ENCODE data around the gene CXorf49.
"Not testable (repeated sequence)": the region's sequence is repeated elsewhere in the genome, so short reads cannot be mapped to it uniquely, and the experiment has no call there.

Gene CXorf49

GRCh38 chrX:71718185-71718584 lies at the start of gene CXorf49:
TSS of gene CXorf49 (minus strand) at chrX:71718285. CDS start at chrX:71718151, 134 bp downstream.
- DNase-seq (ENCODE audit: low read depth), result not testable (repeated sequence)

DNA sequence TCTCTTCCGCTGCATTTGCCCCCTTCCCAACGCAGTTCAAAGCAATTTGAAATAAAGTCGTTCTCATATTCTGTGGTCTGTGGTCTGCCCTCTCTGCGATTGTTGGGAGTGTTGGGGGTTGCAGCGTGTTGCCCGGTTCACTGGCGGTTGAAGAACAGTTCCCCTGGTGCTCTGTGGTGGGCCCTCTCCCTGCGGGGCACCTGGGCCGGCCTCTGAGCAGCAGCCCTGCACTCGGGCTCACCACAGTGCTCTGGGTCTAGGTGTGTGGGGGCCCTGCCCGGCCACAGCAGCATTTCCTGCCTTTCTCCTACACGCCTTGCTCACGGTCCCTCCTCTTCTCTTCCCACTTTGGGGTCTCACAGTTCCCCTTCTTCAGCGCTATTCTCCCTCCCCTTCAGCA lies 49.0 kb upstream of the CXorf49 start:
- DNase-seq (ENCODE audit: low read depth); H3K4me3 ChIP-seq (ENCODE audit: low read depth, low read length): not testable (repeated sequence)

More at GRCh38 chrX:71718185-71718584, at the start of gene CXorf49:
- not testable (repeated sequence) for H3K4me3 ChIP-seq (ENCODE audit: low read depth, low read length)

DNA sequence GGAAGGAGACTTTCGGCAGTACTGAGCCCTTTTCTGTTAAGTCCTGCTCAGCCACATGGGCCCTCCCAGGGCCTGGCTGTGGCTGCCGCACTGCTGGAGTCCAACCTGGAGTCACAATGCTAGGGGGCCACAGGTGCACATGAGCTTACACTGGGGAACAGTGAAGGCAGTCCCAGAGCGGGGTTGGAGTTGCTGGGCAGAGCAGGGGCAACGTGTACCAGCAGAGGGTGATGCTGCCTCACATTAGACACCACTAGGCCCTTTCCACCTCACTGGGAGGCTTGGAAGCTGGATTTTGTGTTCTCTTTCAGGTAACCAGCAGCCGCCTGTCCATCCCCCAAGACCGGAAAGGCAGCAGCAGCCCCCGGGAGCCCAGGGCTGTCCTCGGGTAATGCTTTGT lies 47.5 kb upstream of the CXorf49 start:
- not testable (repeated sequence) for H3K4me3 ChIP-seq (ENCODE audit: low read depth, low read length); DNase-seq (ENCODE audit: low read depth)

GRCh38 chrX:71764832-71765231 lies 46.7 kb upstream of the CXorf49 start:
- not testable (repeated sequence) for DNase-seq (ENCODE audit: low read depth); H3K4me3 ChIP-seq (ENCODE audit: low read depth, low read length)

DNA sequence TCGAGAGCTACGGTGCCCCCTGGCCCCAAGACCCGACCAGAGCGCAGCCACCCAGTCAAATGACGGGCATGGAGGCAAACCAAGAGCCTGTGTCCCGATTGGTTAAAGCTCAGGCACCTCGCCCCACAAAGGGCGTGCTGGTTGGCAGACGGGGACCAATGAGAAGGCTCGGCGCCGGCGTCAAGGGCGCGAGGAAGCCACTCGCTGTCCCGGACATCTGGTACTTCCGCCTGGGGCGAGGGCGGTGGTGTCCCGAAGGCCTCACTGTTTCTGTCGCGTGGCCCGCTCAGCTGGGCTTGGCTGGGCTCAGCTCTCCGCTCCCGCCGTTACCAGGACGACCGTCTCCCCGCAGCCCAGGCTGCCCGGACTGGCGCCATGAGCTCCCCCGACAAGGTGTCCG lies 45.0 kb upstream of the CXorf49 start, which contains the start of gene CXorf49B:
TSS of gene CXorf49B (plus strand) at position 301 of the 400 bp plus-strand sequence. CDS start at position 376, 75 bp downstream.
- H3K4me3 ChIP-seq (ENCODE audit: low read depth, low read length); DNase-seq (ENCODE audit: low read depth): not testable (repeated sequence)

DNA sequence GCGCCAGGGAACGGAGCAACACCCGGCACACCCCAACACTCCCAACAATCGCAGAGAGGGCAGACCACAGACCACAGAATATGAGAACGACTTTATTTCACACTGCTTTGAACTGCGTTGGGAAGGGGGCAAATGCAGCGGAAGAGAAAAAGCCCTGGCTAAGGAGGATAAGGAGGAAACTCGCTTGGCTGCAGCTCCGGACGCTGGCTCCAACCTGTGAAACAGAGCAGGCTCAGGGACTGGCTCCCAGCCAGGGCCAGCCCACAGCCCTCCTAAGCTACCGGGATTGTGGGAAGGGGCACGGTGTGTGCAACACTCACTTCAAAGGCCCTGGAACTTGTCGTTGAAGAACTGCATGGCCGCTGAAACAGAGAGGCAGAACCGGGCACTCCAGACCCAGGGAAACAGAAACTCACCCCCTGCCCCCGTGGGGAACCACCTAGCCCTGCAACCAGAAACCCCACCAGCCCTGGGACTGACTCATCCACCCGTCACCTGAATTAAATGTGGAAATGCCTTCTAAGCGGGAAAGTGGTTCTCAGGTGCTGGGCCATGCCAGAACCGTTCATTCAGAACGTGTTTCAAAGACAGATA lies 42.7 kb upstream of the CXorf49 start:
- DNase-seq (ENCODE audit: low read depth), result not testable (repeated sequence)

GRCh38 chrX:71720289-71720886 lies 2.3 kb upstream of the CXorf49 start:
- DNase-seq (ENCODE audit: low read depth); H3K4me3 ChIP-seq (ENCODE audit: low read depth, low read length): not testable (repeated sequence)

More for the DNA sequence above, 42.7 kb upstream of the CXorf49 start:
- not testable (repeated sequence) for H3K4me3 ChIP-seq (ENCODE audit: low read depth, low read length)

- H3K4me3 ChIP-seq (ENCODE audit: low read depth, low read length); DNase-seq (ENCODE audit: low read depth): not testable (repeated sequence)
Observed at GRCh38 chrX:71719195-71719594, 1.1 kb upstream of the CXorf49 start.

DNA sequence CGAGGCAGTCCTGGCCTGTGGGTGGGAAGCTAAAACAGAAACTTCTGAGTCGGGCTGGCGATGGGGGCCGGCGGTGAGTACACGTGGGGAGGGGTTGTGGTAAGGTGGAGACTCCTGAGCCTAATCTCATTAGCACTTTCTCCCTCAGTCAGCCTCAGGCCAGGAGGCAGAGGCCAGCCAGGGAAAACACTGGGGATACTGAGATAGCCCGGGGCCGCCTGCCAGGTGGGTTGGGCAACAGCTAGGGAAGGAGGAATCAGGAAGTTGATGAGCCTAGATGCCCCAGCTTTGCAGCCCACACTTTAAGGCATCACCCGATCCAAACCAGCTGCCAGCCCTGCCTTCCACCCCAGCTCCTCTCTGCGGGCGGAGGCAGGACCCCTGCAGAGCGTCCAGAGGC lies 1.8 kb downstream of the CXorf49 start:
- not testable (repeated sequence) for H3K4me3 ChIP-seq (ENCODE audit: low read depth, low read length); DNase-seq (ENCODE audit: low read depth)

- H3K4me3 ChIP-seq (ENCODE audit: low read depth, low read length); DNase-seq (ENCODE audit: low read depth): not testable (repeated sequence)
Observed at GRCh38 chrX:71715551-71715950, 2.5 kb downstream of the CXorf49 start.

DNA sequence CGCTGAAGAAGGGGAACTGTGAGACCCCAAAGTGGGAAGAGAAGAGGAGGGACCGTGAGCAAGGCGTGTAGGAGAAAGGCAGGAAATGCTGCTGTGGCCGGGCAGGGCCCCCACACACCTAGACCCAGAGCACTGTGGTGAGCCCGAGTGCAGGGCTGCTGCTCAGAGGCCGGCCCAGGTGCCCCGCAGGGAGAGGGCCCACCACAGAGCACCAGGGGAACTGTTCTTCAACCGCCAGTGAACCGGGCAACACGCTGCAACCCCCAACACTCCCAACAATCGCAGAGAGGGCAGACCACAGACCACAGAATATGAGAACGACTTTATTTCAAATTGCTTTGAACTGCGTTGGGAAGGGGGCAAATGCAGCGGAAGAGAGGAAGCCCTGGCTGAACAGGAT lies 4.0 kb downstream of the CXorf49 start:
- H3K4me3 ChIP-seq (ENCODE audit: low read depth, low read length); DNase-seq (ENCODE audit: low read depth): not testable (repeated sequence)

DNA sequence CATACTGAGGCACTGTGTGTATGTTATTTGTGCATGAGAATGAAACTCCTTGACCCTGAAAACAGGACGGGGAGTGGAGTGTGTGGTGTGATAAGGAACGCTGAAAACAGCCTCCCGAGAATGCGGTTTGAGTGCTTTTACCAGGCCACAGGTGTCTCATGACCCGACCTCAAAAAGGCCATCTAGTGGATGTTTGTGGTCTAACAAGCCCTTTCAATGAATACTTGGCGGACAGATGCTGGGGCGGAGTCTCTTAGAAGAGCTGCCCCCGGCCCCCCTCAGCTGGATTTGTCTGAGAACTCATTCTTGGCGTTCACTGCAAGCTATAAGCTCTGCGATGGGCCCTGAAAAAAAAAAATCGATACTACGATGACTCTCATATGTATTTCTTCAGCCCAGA lies 15.2 kb downstream of the CXorf49 start:
- not testable (repeated sequence) for DNase-seq (ENCODE audit: low read depth); H3K4me3 ChIP-seq (ENCODE audit: low read depth, low read length)

DNA sequence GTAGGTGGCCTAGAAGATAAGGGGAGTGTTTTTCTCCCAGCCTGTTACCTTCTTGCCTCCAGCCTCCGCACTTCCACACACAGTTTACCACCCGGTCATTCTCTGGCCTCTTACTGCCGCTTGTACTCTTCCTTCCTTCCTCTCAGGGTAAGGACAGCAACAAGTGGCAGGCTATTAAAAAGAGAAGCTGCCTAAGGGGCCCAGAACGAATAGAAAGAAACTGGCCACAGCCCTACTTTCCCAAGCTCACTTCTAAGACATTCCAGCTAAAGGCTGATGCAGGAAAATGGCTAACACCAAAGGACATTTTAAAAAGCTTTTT lies 19.1 kb downstream of the CXorf49 start:
- H3K4me3 ChIP-seq (ENCODE audit: low read depth, low read length); DNase-seq (ENCODE audit: low read depth): not testable (repeated sequence)

- not testable (repeated sequence) for DNase-seq (ENCODE audit: low read depth); H3K4me3 ChIP-seq (ENCODE audit: low read depth, low read length)
Observed at GRCh38 chrX:71698299-71699022, 19.6 kb downstream of the CXorf49 start.

DNA sequence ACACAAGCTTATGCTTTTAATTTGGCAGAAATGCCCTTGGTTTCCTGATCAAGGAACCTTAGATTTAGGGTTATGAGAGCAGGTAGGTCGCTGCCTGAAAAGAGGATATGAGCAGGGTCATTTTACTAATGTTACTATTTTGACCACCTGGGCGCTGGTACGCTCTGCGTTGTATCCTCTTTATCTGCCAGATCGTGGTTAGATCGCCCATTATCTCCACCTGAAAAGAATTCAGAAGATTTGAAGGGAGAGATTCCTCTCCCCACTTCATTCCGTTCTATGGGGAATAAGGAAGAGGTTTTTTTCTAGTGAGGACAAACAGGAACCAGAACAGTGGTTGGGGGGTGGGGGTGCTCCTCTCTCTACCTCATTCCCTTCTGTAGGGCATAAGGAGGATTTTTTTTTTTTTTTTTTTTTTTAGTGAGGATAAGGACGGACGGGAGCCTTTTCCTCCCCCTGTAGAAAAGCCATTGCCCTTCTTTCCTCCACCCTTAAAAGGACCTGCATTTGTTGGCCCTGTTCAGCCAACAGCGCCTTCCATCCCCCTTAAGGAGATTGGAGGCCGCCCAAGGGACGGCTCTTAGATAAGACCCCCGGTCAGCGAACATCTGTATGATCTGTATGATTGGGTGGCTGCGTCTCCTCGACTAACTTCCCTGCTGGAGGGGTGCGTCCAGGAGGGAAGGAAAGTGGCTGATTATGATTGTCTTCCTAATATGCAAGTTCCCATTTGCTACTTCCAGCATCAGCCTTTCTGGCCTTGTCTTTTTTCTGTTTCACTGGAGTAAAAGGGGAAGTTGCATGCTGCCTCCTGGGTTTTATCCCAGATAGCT lies 20.4 kb downstream of the CXorf49 start:
- DNase-seq (ENCODE audit: low read depth), result not testable (repeated sequence)

DNA sequence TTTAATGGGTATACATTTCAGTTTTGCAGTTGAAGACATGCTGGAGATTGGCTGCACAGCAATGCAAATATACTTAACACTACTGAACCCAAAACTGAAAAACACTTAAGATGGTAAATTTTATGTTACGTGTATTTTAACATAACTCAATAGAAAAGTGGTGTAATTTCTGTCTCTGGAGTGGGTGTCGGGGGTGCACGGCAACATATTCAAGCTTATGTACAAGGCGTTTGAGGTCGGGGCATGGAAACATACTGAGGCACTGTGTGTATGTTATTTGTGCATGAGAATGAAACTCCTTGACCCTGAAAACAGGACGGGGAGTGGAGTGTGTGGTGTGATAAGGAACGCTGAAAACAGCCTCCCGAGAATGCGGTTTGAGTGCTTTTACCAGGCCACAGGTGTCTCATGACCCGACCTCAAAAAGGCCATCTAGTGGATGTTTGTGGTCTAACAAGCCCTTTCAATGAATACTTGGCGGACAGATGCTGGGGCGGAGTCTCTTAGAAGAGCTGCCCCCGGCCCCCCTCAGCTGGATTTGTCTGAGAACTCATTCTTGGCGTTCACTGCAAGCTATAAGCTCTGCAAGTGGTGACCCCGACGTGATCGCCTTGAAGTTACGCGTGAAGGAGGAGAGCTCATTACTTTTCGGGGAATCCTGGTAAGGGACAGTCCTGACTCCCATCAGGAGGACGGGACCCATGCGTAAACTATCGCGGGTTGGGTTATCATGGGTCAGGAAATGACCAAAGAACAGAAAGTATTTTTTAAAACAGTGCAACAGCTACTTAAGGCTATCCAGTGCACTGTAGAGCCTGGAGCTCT lies 21.2 kb downstream of the CXorf49 start:
- DNase-seq (ENCODE audit: low read depth); H3K4me3 ChIP-seq (ENCODE audit: low read depth, low read length): not testable (repeated sequence)

More for the DNA sequence above, 20.4 kb downstream of the CXorf49 start:
- H3K4me3 ChIP-seq (ENCODE audit: low read depth, low read length), result not testable (repeated sequence)

Data from GM12865 (cell line).